ENCODE data around the gene CLBA1.

Gene CLBA1

DNA sequence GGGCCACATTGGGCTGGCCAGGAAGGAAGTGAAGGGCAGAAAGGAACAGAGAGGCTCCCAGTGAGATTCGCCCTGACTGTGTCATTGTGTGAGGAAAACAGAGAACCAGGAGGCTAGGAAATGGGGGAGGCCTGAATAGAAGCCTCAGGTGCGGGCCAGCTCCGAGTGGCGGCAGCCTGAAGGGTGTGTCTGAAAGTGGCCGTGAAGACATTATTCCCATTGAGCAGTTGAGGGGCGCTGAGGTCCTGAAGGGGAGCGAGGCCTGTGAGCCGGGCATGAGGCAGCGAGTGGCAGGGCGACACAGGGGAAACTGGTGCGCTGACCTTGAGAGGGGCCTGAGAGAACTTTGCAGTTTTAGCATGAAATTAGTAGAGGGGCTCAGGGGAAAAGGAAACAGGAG, 6.9 kb downstream of the CLBA1 start:
- no peak overlapping the region for H3K4me3 ChIP-seq (ENCODE audit: low read length)
- no peak overlapping the region for H2BK5ac ChIP-seq (ENCODE audit: low read length)
- no peak for DNase-seq
- no peaks in the 10 kb centered on the region for H3K36me3 ChIP-seq (ENCODE audit: control insufficient read depth, insufficient read depth, low read length)
- H2BK120ac ChIP-seq (ENCODE audit: low read depth, low read length) = no peak overlapping the region
- H3K4ac ChIP-seq (ENCODE audit: low read depth, low read length) = no peak overlapping the region
- H4K8ac ChIP-seq (ENCODE audit: low read depth, low read length) = no peak overlapping the region
- no peak overlapping the region for H2BK15ac ChIP-seq (replicated peaks; ENCODE audit: low read depth)
- no CpG with 5 or more reads among the region's 11 CpGs for WGBS (ENCODE audit: extremely low coverage, insufficient coverage, low lambda C conversion rate)
- H2AK5ac ChIP-seq (ENCODE audit: low read length) = no peak overlapping the region
- H3K79me2 ChIP-seq (ENCODE audit: control insufficient read depth, insufficient read depth, low read length) = no peaks in the 10 kb centered on the region
- H3K23ac ChIP-seq (ENCODE audit: low read length) = no peak overlapping the region
- H3K79me1 ChIP-seq (ENCODE audit: low read length) = no peaks in the 10 kb centered on the region
- H3K9ac ChIP-seq (ENCODE audit: low read length) = no peak overlapping the region
- H3K27ac ChIP-seq (ENCODE audit: low read depth, low read length) = no peak overlapping the region
- no peak overlapping the region for H3K18ac ChIP-seq (ENCODE audit: low read length)
- H3K4me2 ChIP-seq (ENCODE audit: low read length) = no peak overlapping the region
- H3K4me1 ChIP-seq (ENCODE audit: control insufficient read depth, low read depth, low read length) = no peaks in the 10 kb centered on the region
- H4K5ac ChIP-seq (ENCODE audit: low read length) = no peak overlapping the region
- no peak overlapping the region for H3K56ac ChIP-seq (ENCODE audit: low read length)
- H3K27me3 ChIP-seq (ENCODE audit: insufficient read depth, low read length, poor library complexity) = no peaks in the 10 kb centered on the region

DNA sequence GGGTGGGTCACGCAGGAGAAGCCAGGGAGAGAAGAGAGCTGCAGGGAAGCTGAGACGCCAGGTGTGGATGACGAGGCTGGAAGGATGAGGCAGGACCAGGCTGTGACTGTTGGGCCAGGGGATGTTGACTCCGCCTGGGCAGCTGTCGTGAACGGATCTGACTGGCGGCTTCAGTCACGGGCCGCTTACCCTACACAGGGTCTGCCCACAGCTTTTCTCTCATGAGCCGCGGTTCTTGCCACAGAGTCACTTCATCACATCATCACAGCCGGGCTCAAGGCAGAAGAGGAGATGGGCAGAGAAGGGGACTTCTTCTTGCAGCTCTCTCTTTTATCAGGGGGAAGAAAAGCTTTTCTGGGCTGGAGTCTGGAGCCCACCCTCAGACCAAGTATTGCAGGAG, 7.7 kb downstream of the CLBA1 start:
- Histone ChIP-seq H4K8ac (ENCODE audit: low read depth, low read length) (no peak overlapping the region), H2BK120ac (ENCODE audit: low read depth, low read length) (no peak overlapping the region), H4K5ac (ENCODE audit: low read length) (no peak overlapping the region), H3K4ac (ENCODE audit: low read depth, low read length) (no peak overlapping the region), H2BK5ac (ENCODE audit: low read length) (no peak overlapping the region), H3K18ac (ENCODE audit: low read length) (no peak overlapping the region), H3K56ac (ENCODE audit: low read length) (no peak overlapping the region), H3K9ac (ENCODE audit: low read length) (no peak overlapping the region), H3K4me3 (ENCODE audit: low read length) (no peak overlapping the region), H3K36me3 (ENCODE audit: control insufficient read depth, insufficient read depth, low read length) (no peaks in the 10 kb centered on the region), H3K4me2 (ENCODE audit: low read length) (no peak overlapping the region), H2BK15ac (replicated peaks; ENCODE audit: low read depth) (no peak overlapping the region), H3K23ac (ENCODE audit: low read length) (no peak overlapping the region), H3K79me1 (ENCODE audit: low read length) (no peaks in the 10 kb centered on the region), H3K27ac (ENCODE audit: low read depth, low read length) (no peak overlapping the region), H3K27me3 (ENCODE audit: insufficient read depth, low read length, poor library complexity) (no peaks in the 10 kb centered on the region), H3K79me2 (ENCODE audit: control insufficient read depth, insufficient read depth, low read length) (no peaks in the 10 kb centered on the region), H2AK5ac (ENCODE audit: low read length) (no peak overlapping the region), H3K4me1 (ENCODE audit: control insufficient read depth, low read depth, low read length) (no peaks in the 10 kb centered on the region)
- no CpG with 5 or more reads among the region's 12 CpGs for WGBS (ENCODE audit: extremely low coverage, insufficient coverage, low lambda C conversion rate)
- DNase-seq = no peak

GRCh38 chr14:104993808-104994591, 8.4 kb downstream of the CLBA1 start:
- Histone ChIP-seq H3K4me2 (ENCODE audit: low read length) (no peak overlapping the region), H3K4ac (ENCODE audit: low read depth, low read length) (no peak overlapping the region), H2BK15ac (replicated peaks; ENCODE audit: low read depth) (no peak overlapping the region), H3K56ac (ENCODE audit: low read length) (no peak overlapping the region), H3K79me1 (ENCODE audit: low read length) (no peaks in the 10 kb centered on the region), H3K27me3 (ENCODE audit: insufficient read depth, low read length, poor library complexity) (no peaks in the 10 kb centered on the region), H3K4me3 (ENCODE audit: low read length) (no peak overlapping the region), H3K27ac (ENCODE audit: low read depth, low read length) (no peak overlapping the region), H3K4me1 (ENCODE audit: control insufficient read depth, low read depth, low read length) (no peaks in the 10 kb centered on the region), H4K8ac (ENCODE audit: low read depth, low read length) (no peak overlapping the region), H4K5ac (ENCODE audit: low read length) (no peak overlapping the region), H3K18ac (ENCODE audit: low read length) (no peak overlapping the region), H2AK5ac (ENCODE audit: low read length) (no peak overlapping the region), H2BK5ac (ENCODE audit: low read length) (no peak overlapping the region), H3K79me2 (ENCODE audit: control insufficient read depth, insufficient read depth, low read length) (no peaks in the 10 kb centered on the region), H3K36me3 (ENCODE audit: control insufficient read depth, insufficient read depth, low read length) (no peaks in the 10 kb centered on the region), H3K9ac (ENCODE audit: low read length) (no peak overlapping the region), H3K23ac (ENCODE audit: low read length) (no peak overlapping the region), H2BK120ac (ENCODE audit: low read depth, low read length) (no peak overlapping the region)
- DNase-seq = no peak
- no CpG with 5 or more reads among the region's 22 CpGs for WGBS (ENCODE audit: extremely low coverage, insufficient coverage, low lambda C conversion rate)

DNA sequence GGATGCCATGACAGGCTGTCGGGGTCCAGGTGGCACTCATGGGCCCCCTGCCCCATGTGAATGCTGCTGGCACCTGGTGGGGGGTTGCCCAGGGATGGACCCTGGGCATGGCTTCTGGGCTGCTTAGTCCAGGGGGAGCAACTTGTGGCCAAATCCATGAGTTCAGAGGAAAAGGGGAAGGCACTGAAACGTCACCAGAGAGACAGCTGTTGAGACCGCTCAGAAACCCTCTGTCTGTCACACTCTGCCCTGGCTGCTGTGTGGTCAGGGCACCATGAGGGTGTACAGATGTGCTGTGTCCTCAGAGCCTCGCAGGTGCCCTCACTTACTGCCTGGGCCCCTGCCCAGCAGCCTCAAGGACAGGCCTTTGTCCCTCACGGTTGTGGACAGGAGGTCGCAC, 9.4 kb downstream of the CLBA1 start:
- Histone ChIP-seq H3K9ac (ENCODE audit: low read length) (no peak overlapping the region), H3K56ac (ENCODE audit: low read length) (no peak overlapping the region), H3K23ac (ENCODE audit: low read length) (no peak overlapping the region), H2BK15ac (replicated peaks; ENCODE audit: low read depth) (no peak overlapping the region), H2BK5ac (ENCODE audit: low read length) (no peak overlapping the region), H3K36me3 (ENCODE audit: control insufficient read depth, insufficient read depth, low read length) (no peaks in the 10 kb centered on the region), H3K27me3 (ENCODE audit: insufficient read depth, low read length, poor library complexity) (no peaks in the 10 kb centered on the region), H4K8ac (ENCODE audit: low read depth, low read length) (no peak overlapping the region), H3K4me2 (ENCODE audit: low read length) (no peak overlapping the region), H3K79me1 (ENCODE audit: low read length) (no peaks in the 10 kb centered on the region), H3K79me2 (ENCODE audit: control insufficient read depth, insufficient read depth, low read length) (no peaks in the 10 kb centered on the region), H4K5ac (ENCODE audit: low read length) (no peak overlapping the region), H2AK5ac (ENCODE audit: low read length) (no peak overlapping the region), H3K4me1 (ENCODE audit: control insufficient read depth, low read depth, low read length) (no peaks in the 10 kb centered on the region), H2BK120ac (ENCODE audit: low read depth, low read length) (no peak overlapping the region), H3K27ac (ENCODE audit: low read depth, low read length) (no peak overlapping the region), H3K4me3 (ENCODE audit: low read length) (no peak overlapping the region), H3K18ac (ENCODE audit: low read length) (no peak overlapping the region), H3K4ac (ENCODE audit: low read depth, low read length) (no peak overlapping the region)
- DNase-seq = no peak
- no CpG with 5 or more reads among the region's 6 CpGs for WGBS (ENCODE audit: extremely low coverage, insufficient coverage, low lambda C conversion rate)

DNA sequence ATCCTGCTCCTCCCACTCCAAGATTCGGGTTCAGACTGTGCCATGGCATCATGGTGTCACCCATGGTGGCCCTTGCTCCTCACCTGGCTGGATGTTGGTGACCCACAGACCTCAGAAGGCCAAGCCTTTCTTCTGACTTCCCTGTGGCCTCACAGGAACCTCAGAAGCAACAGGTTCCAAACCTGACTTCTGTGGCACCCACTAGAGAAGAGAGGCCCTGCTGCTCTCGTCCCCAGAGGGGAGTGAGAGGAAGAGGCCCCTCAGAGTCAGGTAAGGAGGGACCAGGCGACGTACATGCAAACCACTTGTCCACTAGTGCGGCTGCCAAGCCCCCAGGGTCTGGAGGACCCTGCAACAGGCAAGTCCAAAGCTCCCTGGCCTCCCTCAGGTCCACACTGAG, 10.4 kb downstream of the CLBA1 start:
- no peaks in the 10 kb centered on the region for H3K79me1 ChIP-seq (ENCODE audit: low read length)
- H3K36me3 ChIP-seq (ENCODE audit: control insufficient read depth, insufficient read depth, low read length) = no peaks in the 10 kb centered on the region
- DNase-seq = no peak
- no peaks in the 10 kb centered on the region for H3K79me2 ChIP-seq (ENCODE audit: control insufficient read depth, insufficient read depth, low read length)
- no peak overlapping the region for H2BK5ac ChIP-seq (ENCODE audit: low read length)
- no peak overlapping the region for H3K4me2 ChIP-seq (ENCODE audit: low read length)
- no CpG with 5 or more reads among the region's 5 CpGs for WGBS (ENCODE audit: extremely low coverage, insufficient coverage, low lambda C conversion rate)
- no peak overlapping the region for H4K8ac ChIP-seq (ENCODE audit: low read depth, low read length)
- H3K4ac ChIP-seq (ENCODE audit: low read depth, low read length) = no peak overlapping the region
- no peak overlapping the region for H4K5ac ChIP-seq (ENCODE audit: low read length)
- H3K56ac ChIP-seq (ENCODE audit: low read length) = no peak overlapping the region
- H3K27ac ChIP-seq (ENCODE audit: low read depth, low read length) = no peak overlapping the region
- no peak overlapping the region for H3K23ac ChIP-seq (ENCODE audit: low read length)
- no peak overlapping the region for H2AK5ac ChIP-seq (ENCODE audit: low read length)
- no peaks in the 10 kb centered on the region for H3K4me1 ChIP-seq (ENCODE audit: control insufficient read depth, low read depth, low read length)
- H3K18ac ChIP-seq (ENCODE audit: low read length) = no peak overlapping the region
- H3K9ac ChIP-seq (ENCODE audit: low read length) = no peak overlapping the region
- H2BK120ac ChIP-seq (ENCODE audit: low read depth, low read length) = no peak overlapping the region
- no peaks in the 10 kb centered on the region for H3K27me3 ChIP-seq (ENCODE audit: insufficient read depth, low read length, poor library complexity)
- H2BK15ac ChIP-seq (replicated peaks; ENCODE audit: low read depth) = no peak overlapping the region
- H3K4me3 ChIP-seq (ENCODE audit: low read length) = no peak overlapping the region

- no peaks in the 10 kb centered on the region for H3K36me3 ChIP-seq (ENCODE audit: control insufficient read depth, insufficient read depth, low read length)
- no peak overlapping the region for H3K4ac ChIP-seq (ENCODE audit: low read depth, low read length)
- no peak overlapping the region for H3K27ac ChIP-seq (ENCODE audit: low read depth, low read length)
- no peak overlapping the region for H2BK120ac ChIP-seq (ENCODE audit: low read depth, low read length)
- H3K4me2 ChIP-seq (ENCODE audit: low read length) = no peak overlapping the region
- no peak overlapping the region for H3K18ac ChIP-seq (ENCODE audit: low read length)
- no peaks in the 10 kb centered on the region for H3K79me1 ChIP-seq (ENCODE audit: low read length)
- no peak overlapping the region for H3K23ac ChIP-seq (ENCODE audit: low read length)
- no peaks in the 10 kb centered on the region for H3K4me1 ChIP-seq (ENCODE audit: control insufficient read depth, low read depth, low read length)
- no peak for DNase-seq
- H3K9ac ChIP-seq (ENCODE audit: low read length) = no peak overlapping the region
- no peak overlapping the region for H2BK5ac ChIP-seq (ENCODE audit: low read length)
- no peaks in the 10 kb centered on the region for H3K27me3 ChIP-seq (ENCODE audit: insufficient read depth, low read length, poor library complexity)
- H3K4me3 ChIP-seq (ENCODE audit: low read length) = no peak overlapping the region
- no peak overlapping the region for H3K56ac ChIP-seq (ENCODE audit: low read length)
- no peak overlapping the region for H4K5ac ChIP-seq (ENCODE audit: low read length)
- H3K79me2 ChIP-seq (ENCODE audit: control insufficient read depth, insufficient read depth, low read length) = no peaks in the 10 kb centered on the region
- no peak overlapping the region for H2AK5ac ChIP-seq (ENCODE audit: low read length)
- H4K8ac ChIP-seq (ENCODE audit: low read depth, low read length) = no peak overlapping the region
- WGBS (ENCODE audit: extremely low coverage, insufficient coverage, low lambda C conversion rate) = no CpG with 5 or more reads among the region's 13 CpGs
- H2BK15ac ChIP-seq (replicated peaks; ENCODE audit: low read depth) = no peak overlapping the region
These were observed 10.9 kb downstream of the CLBA1 start for GRCh38 chr14:104996483-104996882.
